GM18868 (cell line): Measurements from ENCODE around the gene NUCB1.
A peak's percentile ranks its signal among the peaks of the same experiment; 100 is the strongest.

Experiments
- ATAC-seq: cut with Tn5 transposase; IDR thresholded peaks from one replicate; pipeline ENCODE4 v1.9.1; 2021; ENCODE audit warnings: mild to moderate bottlenecking, moderate library complexity; ENCODE audit not compliant: unreplicated experiment

Gene NUCB1

GRCh38 chr19:48928164-48929025 lies 28.3 kb downstream of the NUCB1 start:
- ATAC-seq = no peak

GRCh38 chr19:48933382-48933932 lies 33.3 kb downstream of the NUCB1 start, which contains the start of gene DHDH:
Gene DHDH, plus strand, starts transcription at chr19:48933699. Its CDS starts 23 bp downstream, at chr19:48933722.
- ATAC-seq = no peak

- ATAC-seq = no peak
Observed at GRCh38 chr19:48934837-48935236, 34.7 kb downstream of the NUCB1 start.

GRCh38 chr19:48935864-48936263 lies 35.8 kb downstream of the NUCB1 start:
- ATAC-seq = no peak

GRCh38 chr19:48938256-48938655 lies 38.1 kb downstream of the NUCB1 start:
- ATAC-seq = no peak

- no peak for ATAC-seq
Observed at GRCh38 chr19:48940902-48941301, 40.8 kb downstream of the NUCB1 start.

GRCh38 chr19:48943081-48943480 lies 43.0 kb downstream of the NUCB1 start:
- no peak for ATAC-seq

- ATAC-seq = no peak
Observed at GRCh38 chr19:48945415-48945814, 45.3 kb downstream of the NUCB1 start.

GRCh38 chr19:48945817-48946216 lies 45.7 kb downstream of the NUCB1 start:
- ATAC-seq = no peak

GRCh38 chr19:48946463-48947257 lies 46.5 kb downstream of the NUCB1 start:
- no peak for ATAC-seq

GRCh38 chr19:48947258-48947542 lies 47.1 kb downstream of the NUCB1 start:
- ATAC-seq = no peak

- ATAC-seq = no peak
Observed at GRCh38 chr19:48950159-48950558, 50.0 kb downstream of the NUCB1 start.

- no peak for ATAC-seq
Observed at GRCh38 chr19:48950830-48951519, 50.9 kb downstream of the NUCB1 start.

GRCh38 chr19:48953141-48953540 lies 53.0 kb downstream of the NUCB1 start:
- no peak for ATAC-seq

GRCh38 chr19:48953990-48954594 lies 54.0 kb downstream of the NUCB1 start:
- no peak for ATAC-seq

- ATAC-seq = peak; percentile 76
Observed at GRCh38 chr19:48954595-48955307, 54.6 kb downstream of the NUCB1 start, which contains the start of gene BAX. Gene BAX, plus strand, starts transcription at chr19:48954875. Its CDS starts 54 bp downstream, at chr19:48954929.

GRCh38 chr19:48955308-48955958 lies 55.3 kb downstream of the NUCB1 start:
- ATAC-seq = no peak

GRCh38 chr19:48958006-48958405 lies 57.9 kb downstream of the NUCB1 start:
- no peak for ATAC-seq
